Peyer's patch (tissue), 4 donors: ENCODE data around the gene PSTPIP2. TPM values are rescaled to one million over a fixed set of nuclear protein-coding genes. Genes with fewer than 3 reads are reported as not detected.
A peak's percentile ranks its signal among the peaks of the same experiment; 100 is the strongest.
"Not testable (repeated sequence)": the region's sequence is repeated elsewhere in the genome, so short reads cannot be mapped to it uniquely, and the experiment has no call there.

ENCODE experiments used
- DNase-seq, 3 donors: peaks; one replicate each; pipeline ENCODE4 v3.0.0-alpha.2; 2017 to 2019
- H3K27ac ChIP-seq, 4 donors: fragments of 200-600 bp; sonication (generic); one replicate each; pipeline ENCODE4 v1.5.1; 2016 to 2019
- H3K27me3 ChIP-seq, 2 donors: fragments of 200-600 bp; sonication (generic); one replicate each; pipeline ENCODE4 v1.5.1; 2019
- H3K36me3 ChIP-seq, 3 donors: fragments of 200-600 bp; sonication (generic); one replicate each; pipeline ENCODE4 v1.5.1; 2016 to 2019
- H3K4me1 ChIP-seq, 4 donors: fragments of 200-600 bp; sonication (generic); one replicate each; pipeline ENCODE4 v1.5.1; 2016 to 2019
- H3K4me3 ChIP-seq, 4 donors: fragments of 200-600 bp; sonication (generic); 1 replicate in 3 of 4; 2 replicates in 1 of 4; pipeline ENCODE4 v1.5.1; 2016 to 2019; ENCODE audit warnings: mild to moderate bottlenecking in 1 of 4
- H3K9me3 ChIP-seq, 4 donors: fragments of 200-600 bp; sonication (generic); one replicate each; pipeline ENCODE4 v1.5.1; 2016 to 2019; ENCODE audit warnings: mild to moderate bottlenecking in 1 of 4
- POLR2A ChIP-seq, 2 donors: fragments of 450-650 bp; IDR thresholded peaks; one replicate each; pipeline ENCODE4 v1.5.1; 2017; ENCODE audit warnings: antibody characterized with exemption in 2 of 2, mild to moderate bottlenecking in 2 of 2, moderate library complexity in 2 of 2
- total RNA-seq, 4 donors: library from RNA; depleted of rRNA; stranded (reverse); fragments of >200 nt; gene quantifications; one replicate each; pipeline ENCODE4 v1.1.0, GENCODE V29; 2016
- TF ChIP-seq, protein P1 (sequence below), 6 experiments: fragments of 450-650 bp in 4 of 6; fragments of 200-600 bp in 2 of 6; sonication (generic) in 1 of 6; IDR thresholded peaks; one replicate each; pipeline ENCODE4 v1.5.1; 2017 to 2019; ENCODE audit warnings: antibody characterized with exemption in 6 of 6, mild to moderate bottlenecking in 3 of 6, moderate library complexity in 1 of 6

The PSTPIP2 gene
- total RNA-seq, 4 donors from 2014 or later, result 3.5 to 17.3 (median 7.3) TPM

DNA sequence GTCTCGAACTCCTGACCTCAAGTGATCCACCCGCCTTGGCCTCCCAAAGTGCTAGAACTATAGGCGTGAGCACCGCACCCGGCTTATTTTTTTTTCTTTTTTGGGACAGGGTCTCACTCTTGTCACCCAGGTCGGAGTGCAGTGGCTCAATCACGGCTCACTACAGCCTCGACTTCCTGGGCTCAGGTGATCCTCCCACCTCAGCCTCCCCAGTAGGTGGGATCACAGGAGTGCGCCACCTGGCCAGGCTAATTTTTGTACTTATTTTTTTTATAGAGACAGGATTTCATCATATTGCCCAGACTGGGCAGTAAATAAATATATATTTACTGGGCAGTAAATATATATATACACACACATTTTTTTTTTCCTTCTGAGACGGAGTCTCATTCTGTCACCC, 23.5 kb upstream of the PSTPIP2 start:
- no peak overlapping the region for H3K27ac ChIP-seq

DNA sequence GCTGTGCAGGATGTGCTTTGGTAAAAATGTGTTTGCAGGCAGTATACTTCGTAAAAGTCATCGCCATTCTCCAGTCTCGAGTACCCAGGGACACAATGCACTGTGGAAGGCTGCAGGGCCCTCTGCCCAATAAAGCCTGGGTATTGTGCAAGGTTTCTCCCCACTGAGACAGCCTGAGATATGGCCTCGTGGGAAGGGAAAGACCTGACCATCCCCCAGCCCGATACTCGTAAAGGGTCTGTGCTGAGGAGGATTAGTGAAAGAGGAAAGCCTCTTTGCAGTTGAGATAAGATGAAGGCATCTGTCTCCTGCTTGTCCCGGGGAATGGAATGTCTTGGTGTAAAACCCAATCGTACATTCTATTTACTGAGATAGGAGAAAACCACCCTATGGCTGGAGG, 16.4 kb upstream of the PSTPIP2 start:
- not testable (repeated sequence) for H3K9me3 ChIP-seq, H3K4me1 ChIP-seq, H3K4me3 ChIP-seq, H3K27ac ChIP-seq, H3K27me3 ChIP-seq
- H3K36me3 ChIP-seq, result peaks cover 4 to 100% (median 11%) of the 10 kb centered on the region in 3 donors
- DNase-seq, result peak in 1 of 3 donors; percentile 27

More for the DNA sequence above, 23.5 kb upstream of the PSTPIP2 start:
- Histone ChIP-seq H3K27me3 (no peaks in the 10 kb centered on the region), H3K36me3 (peaks cover 0 to 44% (median 0%) of the 10 kb centered on the region in 3 donors), H3K9me3 (no peaks in the 10 kb centered on the region), H3K4me3 (no peak overlapping the region), H3K4me1 (peaks cover 0 to 37% (median 5%) of the 10 kb centered on the region in 4 donors)
- peak in 1 of 3 donors; percentile 22 for DNase-seq
- TF ChIP-seq, protein P1, sequence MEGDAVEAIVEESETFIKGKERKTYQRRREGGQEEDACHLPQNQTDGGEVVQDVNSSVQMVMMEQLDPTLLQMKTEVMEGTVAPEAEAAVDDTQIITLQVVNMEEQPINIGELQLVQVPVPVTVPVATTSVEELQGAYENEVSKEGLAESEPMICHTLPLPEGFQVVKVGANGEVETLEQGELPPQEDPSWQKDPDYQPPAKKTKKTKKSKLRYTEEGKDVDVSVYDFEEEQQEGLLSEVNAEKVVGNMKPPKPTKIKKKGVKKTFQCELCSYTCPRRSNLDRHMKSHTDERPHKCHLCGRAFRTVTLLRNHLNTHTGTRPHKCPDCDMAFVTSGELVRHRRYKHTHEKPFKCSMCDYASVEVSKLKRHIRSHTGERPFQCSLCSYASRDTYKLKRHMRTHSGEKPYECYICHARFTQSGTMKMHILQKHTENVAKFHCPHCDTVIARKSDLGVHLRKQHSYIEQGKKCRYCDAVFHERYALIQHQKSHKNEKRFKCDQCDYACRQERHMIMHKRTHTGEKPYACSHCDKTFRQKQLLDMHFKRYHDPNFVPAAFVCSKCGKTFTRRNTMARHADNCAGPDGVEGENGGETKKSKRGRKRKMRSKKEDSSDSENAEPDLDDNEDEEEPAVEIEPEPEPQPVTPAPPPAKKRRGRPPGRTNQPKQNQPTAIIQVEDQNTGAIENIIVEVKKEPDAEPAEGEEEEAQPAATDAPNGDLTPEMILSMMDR (IDR thresholded peaks at IDR 0.05), result no peak
- TF ChIP-seq POLR2A (IDR thresholded peaks at IDR 0.05), result no peak

DNA sequence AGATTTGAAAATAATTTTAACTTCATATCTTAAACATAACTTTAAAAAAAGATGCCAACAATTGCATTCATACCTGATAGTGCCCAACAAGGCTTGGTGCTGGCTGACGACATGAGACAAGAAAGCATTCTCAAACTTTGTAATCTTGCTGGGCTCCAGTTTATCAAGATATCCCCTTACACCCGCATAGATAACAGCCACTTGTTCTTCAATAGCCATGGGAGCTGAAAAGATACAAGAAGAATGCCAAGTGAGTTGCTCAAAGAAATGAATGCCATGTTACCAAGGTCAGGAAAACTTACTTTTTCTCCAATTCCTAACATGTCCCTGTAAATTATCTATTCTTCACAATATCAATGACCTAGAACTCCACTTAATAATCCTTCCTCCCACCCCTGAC, 12.4 kb upstream of the PSTPIP2 start:
- H3K36me3 ChIP-seq, result peaks cover 3 to 98% (median 9%) of the 10 kb centered on the region in 3 donors
- H3K27ac ChIP-seq, result no peak overlapping the region
- DNase-seq, result peak in 1 of 3 donors; percentile 7
- H3K27me3 ChIP-seq, result no peaks in the 10 kb centered on the region
- H3K4me3 ChIP-seq, result no peak overlapping the region
- no peaks in the 10 kb centered on the region for H3K9me3 ChIP-seq
- TF ChIP-seq, protein P1 (IDR thresholded peaks at IDR 0.05), result no peak
- TF ChIP-seq POLR2A (IDR thresholded peaks at IDR 0.05), result no peak
- H3K4me1 ChIP-seq, result no peaks in the 10 kb centered on the region

DNA sequence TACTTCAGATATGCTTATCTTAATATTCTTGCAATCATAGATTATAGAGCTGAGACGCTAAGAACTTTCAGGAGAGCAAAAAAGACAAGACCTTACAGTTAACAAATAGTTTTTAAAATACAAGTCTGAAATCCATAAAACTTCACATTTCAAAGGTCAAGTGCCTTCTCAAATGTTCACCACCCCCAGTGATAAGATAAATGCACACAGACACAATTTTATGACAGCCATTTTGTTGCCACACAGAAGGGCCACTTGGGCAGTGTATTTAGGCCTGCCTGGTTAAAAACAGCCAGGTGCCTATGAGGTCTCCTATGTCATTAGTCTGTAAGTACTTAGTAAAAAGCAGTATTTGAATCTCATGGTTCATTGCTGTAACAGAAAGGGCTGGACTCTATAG, 8.1 kb upstream of the PSTPIP2 start:
- Histone ChIP-seq H3K4me1 (no peaks in the 10 kb centered on the region), H3K36me3 (peaks cover 0 to 63% (median 2%) of the 10 kb centered on the region in 3 donors), H3K9me3 (no peaks in the 10 kb centered on the region), H3K27me3 (no peaks in the 10 kb centered on the region), H3K4me3 (no peak overlapping the region), H3K27ac (no peak overlapping the region)
- TF ChIP-seq POLR2A (IDR thresholded peaks at IDR 0.05), result no peak
- TF ChIP-seq, protein P1 (IDR thresholded peaks at IDR 0.05), result no peak
- peak in 1 of 3 donors; percentile 1 for DNase-seq

DNA sequence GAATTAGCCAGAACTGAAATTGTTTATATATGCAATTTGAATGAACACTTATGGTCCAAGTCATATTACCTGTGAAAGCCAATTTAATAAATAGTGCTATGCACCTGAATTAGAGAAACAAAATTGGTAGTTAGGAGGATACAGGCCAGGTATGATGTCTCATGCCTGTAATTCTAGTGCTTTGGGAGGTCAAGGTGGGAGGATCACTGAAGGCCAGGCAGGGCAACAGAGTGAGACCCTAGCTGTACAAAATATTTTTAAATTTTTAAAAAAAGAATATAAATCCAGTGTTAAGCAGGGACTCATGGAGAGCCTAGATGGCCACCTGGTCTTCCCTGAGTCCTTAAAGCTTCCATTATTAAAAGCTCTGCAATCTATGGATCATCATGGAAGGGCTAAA, 7.3 kb upstream of the PSTPIP2 start:
- no peak for TF ChIP-seq POLR2A (IDR thresholded peaks at IDR 0.05)
- TF ChIP-seq, protein P1 (IDR thresholded peaks at IDR 0.05), result no peak

DNA sequence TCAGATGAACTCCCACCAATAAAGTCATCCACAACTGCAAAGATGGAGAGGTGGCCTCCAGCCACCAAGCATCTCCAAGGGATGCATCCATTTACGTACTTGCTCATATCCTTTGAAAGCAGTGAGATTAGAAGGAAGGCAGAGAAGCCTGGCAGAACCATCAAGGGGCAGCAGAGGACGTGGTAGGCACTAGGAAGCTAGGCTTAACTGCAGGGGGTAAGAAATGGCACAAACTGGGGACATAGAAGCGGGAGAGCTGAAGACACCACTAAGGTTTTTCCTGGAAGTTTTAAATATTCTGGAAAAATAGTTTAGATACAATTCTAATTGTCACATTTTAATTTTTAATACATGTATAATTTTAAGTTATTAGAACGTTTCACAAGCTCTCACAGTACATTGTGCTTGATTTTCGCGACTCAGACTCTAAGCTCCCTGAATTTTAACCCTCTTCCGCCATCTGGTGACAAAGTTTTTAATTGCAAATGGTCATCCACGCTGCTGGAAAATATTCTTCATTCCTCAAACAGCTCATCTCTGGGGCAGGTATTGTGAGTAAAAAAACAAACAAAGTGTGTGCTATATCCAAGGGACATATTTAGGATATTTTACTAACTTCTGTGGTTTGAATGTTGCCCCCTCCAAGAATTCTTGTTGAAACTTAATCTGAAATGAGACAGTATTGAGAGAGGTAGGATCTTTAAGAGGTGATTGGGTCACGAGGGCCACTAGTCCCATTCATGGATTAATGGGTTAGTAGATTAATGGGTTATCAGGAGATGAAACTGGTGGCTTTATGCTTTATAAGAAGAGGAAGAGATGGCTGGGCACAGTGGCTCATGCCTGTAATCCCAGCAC, 1.6 kb upstream of the PSTPIP2 start:
- peaks cover 0 to 23% (median 2%) of the 10 kb centered on the region in 4 donors for H3K4me1 ChIP-seq
- H3K4me3 ChIP-seq, result no peak overlapping the region
- peaks cover 0 to 3% (median 0%) of the 10 kb centered on the region in 3 donors for H3K36me3 ChIP-seq
- TF ChIP-seq, protein P1 (IDR thresholded peaks at IDR 0.05), result peak in 5 of 6 experiments; percentile 64 to 78 (median 74)
- TF ChIP-seq POLR2A (IDR thresholded peaks at IDR 0.05), result no peak
- peak in 1 of 3 donors; percentile 72 for DNase-seq
- H3K27ac ChIP-seq, result no peak overlapping the region
- H3K9me3 ChIP-seq, result no peaks in the 10 kb centered on the region
- no peaks in the 10 kb centered on the region for H3K27me3 ChIP-seq

More for the DNA sequence above, 7.3 kb upstream of the PSTPIP2 start:
- Histone ChIP-seq H3K9me3 (no peaks in the 10 kb centered on the region), H3K27me3 (no peaks in the 10 kb centered on the region), H3K4me3 (no peak overlapping the region), H3K36me3 (peaks cover 0 to 55% (median 0%) of the 10 kb centered on the region in 3 donors), H3K27ac (no peak overlapping the region), H3K4me1 (no peaks in the 10 kb centered on the region)
- no peak for DNase-seq
